ENCODE data around the gene CYS1.

Gene CYS1

GRCh38 chr2:10091182-10091888 lies 11.1 kb upstream of the CYS1 start:
- no peak for DNase-seq

DNA sequence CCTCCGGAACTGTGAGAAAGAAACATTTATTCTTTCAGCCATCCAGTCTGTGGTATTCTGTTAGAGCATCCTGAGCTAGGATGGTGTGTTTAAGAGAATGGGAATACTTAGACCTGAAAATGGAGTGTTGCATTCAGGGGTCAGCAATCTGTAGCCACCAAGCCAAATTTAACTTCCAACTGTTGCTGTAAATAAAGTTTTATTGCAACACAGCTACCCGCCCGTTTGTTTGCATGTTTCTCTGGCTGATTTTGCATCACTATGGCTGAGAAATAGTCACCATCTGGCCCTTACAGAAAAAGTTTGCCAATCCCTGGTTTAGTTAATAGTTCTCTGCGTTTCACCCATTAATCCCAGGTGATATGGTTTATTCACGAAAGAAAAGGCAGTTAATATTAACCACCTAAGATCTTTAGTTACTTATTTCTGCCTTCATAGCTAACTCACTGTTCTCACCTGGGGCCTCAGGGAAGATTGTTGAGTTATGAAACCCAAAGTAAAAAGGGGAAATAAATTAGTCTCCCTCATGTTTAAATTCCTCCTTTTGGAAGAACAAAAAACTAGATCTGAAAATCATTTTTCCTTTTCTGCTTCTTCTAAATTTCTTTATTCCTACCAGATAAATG lies 9.5 kb upstream of the CYS1 start:
- DNase-seq = no peak

GRCh38 chr2:10087360-10087759 lies 7.1 kb upstream of the CYS1 start:
- no peak for DNase-seq

- DNase-seq = no peak
Measured at GRCh38 chr2:10086950-10087349, 6.7 kb upstream of the CYS1 start.

- DNase-seq = no peak
Measured at GRCh38 chr2:10085668-10086059, 5.5 kb upstream of the CYS1 start.

DNA sequence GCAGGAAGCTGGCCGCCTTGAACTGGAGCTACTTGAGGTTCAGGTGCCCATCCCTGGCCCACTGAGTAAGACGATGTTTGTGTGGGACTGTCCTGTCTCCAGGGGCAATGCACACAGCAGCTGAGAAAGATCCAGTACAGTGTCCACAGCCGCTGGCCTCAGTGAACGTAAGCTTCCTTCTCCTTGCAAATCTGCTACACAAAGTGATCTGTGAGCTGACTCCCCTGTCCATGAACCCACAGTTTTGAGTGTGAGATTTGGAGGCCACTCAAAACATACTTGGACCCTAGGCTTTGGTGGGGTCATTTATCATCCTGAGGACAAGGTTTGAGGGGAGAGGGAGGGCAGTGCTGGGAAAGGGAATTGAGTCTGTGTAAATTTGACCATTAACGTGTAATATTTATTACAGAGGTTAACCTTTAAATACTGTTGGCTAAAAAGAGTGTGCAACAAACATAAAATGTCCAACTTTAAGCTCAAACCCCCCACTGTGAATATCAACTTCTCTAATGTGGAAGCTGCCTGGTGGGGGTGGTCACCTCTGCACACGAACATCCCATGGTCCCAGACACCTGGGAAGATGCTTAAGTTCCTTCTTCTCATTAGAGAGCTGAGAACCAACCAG lies 4.9 kb upstream of the CYS1 start:
- no peak for DNase-seq

GRCh38 chr2:10084223-10084865 lies 4.1 kb upstream of the CYS1 start:
- no peak for DNase-seq

- DNase-seq = no peak
Measured at GRCh38 chr2:10083692-10084211, 3.5 kb upstream of the CYS1 start.

GRCh38 chr2:10083046-10083445 lies 2.8 kb upstream of the CYS1 start:
- no peak for DNase-seq

DNA sequence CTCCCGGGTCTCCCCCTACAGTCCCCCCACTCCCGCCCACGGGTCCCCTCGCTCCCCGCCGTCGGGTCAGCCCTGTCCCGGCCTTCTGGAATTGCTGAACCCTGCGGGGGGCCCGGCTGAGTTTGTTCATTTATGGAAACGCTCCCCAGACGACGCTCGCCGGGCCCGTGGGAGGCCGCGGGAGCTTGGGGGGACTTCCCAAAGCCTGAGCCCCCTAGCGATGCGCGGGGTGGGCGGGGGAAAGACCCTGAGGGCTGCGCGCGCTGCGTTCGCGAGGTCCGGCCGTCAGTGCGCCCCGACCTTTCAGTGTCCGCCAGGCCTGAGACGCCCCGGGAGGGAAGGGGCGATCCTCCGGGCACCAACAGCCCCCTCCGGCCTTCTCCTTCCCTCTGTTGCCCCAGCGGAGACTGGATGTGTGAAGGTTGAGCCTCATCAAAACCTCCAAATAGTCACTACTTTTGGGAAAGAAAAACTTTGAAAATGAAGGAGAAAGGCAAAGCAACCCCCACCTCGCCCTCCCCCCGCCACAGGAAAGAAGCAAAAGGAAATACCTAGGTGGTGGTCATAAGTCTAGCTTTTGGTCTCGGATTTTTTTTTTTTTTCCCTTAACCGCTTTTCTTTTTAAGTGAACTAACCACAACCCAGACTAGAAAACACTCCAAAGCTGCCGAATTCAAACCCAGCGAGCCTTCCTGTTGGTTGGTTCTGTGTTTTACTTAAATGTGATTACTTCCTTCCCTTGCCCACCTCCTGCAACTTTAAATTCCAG lies 509 bp upstream of the CYS1 start:
- DNase-seq = no peak

DNA sequence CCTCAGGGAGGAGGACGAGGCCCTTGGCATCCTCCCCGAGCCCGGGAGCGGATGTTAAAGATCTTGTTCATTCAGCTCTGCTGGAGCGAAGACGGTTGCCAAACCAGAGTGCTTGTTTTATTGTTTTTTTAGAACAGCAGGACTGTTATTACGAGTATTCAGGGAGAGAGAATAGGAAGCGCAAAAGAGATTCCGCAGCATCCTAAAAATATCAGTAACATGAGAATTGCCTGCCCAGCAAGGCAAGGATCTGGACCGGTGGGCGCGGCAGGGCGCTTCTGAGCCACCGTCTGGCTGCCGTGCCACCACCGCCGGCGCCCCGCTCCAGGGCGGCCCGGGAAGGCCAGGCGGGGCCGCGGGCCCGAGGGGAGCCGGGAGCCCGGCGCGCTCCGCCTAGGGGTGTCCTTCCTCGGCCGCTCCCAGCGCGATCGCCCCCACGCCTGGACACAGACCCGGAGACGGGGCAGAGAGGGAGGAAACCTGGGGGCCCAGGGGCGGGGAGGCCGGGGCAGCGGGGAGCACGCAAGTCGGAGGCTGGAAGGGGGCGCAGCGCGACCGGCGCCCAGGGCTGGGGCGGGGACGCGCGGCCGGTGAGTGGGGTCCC lies 843 bp downstream of the CYS1 start:
- DNase-seq = peak; percentile 46

DNA sequence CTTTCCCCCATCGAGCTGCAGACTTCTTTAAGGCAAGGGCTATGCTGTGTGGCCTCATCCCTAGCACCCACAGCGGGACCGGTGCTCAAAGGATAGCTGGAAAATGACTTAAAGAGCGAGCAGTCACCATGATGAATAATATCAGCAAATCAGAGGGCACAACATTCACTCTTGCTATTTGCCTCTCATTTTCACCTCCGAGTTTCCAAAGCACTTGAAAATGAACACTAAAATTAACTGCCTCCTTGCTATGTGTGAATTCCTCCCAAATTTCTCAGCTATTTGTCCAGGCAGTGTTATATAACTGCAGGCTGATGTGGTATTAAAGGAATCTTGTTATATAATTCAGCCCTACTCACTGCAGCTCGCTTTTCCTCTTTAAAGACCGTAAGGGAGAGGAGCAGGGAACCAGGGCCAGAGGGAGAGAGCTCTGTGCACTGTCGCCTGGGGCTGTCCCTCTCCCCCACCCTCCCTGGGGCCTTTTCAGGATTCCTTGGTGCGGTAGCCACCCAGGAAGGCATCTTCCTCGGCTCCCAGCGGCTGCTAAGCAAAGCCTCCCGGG lies 1.4 kb downstream of the CYS1 start:
- no peak for DNase-seq

- no peak for DNase-seq
Measured at GRCh38 chr2:10078001-10078400, 2.2 kb downstream of the CYS1 start.

GRCh38 chr2:10076988-10077527 lies 3.2 kb downstream of the CYS1 start:
- no peak for DNase-seq

GRCh38 chr2:10076511-10076910 lies 3.7 kb downstream of the CYS1 start:
- DNase-seq = no peak

- no peak for DNase-seq
Measured at GRCh38 chr2:10075571-10076209, 4.5 kb downstream of the CYS1 start.

- no peak for DNase-seq
Measured at GRCh38 chr2:10075101-10075500, 5.1 kb downstream of the CYS1 start.

DNA sequence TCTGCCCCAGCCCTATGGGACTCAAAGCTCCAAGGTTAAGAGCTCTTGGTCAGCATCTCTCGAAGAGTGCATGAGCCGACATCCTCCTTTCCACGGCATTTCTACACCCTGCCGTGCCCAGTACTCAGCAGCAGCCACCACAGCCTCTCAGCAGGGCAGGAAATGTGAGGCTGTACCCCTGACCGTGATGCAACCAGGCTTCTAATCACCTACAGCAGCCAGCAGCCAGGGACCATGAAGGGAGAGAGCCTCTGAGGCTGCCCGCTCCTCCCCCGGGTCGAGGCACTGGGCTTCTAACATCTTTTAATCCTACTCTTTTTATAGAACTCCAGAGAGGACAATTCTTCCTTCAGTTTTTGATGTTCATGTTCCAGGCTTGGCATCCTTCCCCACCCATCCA lies 6.5 kb downstream of the CYS1 start:
- DNase-seq = no peak

GRCh38 chr2:10072656-10073480 lies 7.3 kb downstream of the CYS1 start:
- DNase-seq = peak; percentile 70

GRCh38 chr2:10071595-10071994 lies 8.6 kb downstream of the CYS1 start:
- DNase-seq = no peak

Measured in HCEC 1CT (cell line).